Measurements from ENCODE around the gene PNMT.

PNMT gene, protein sequence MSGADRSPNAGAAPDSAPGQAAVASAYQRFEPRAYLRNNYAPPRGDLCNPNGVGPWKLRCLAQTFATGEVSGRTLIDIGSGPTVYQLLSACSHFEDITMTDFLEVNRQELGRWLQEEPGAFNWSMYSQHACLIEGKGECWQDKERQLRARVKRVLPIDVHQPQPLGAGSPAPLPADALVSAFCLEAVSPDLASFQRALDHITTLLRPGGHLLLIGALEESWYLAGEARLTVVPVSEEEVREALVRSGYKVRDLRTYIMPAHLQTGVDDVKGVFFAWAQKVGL

DNA sequence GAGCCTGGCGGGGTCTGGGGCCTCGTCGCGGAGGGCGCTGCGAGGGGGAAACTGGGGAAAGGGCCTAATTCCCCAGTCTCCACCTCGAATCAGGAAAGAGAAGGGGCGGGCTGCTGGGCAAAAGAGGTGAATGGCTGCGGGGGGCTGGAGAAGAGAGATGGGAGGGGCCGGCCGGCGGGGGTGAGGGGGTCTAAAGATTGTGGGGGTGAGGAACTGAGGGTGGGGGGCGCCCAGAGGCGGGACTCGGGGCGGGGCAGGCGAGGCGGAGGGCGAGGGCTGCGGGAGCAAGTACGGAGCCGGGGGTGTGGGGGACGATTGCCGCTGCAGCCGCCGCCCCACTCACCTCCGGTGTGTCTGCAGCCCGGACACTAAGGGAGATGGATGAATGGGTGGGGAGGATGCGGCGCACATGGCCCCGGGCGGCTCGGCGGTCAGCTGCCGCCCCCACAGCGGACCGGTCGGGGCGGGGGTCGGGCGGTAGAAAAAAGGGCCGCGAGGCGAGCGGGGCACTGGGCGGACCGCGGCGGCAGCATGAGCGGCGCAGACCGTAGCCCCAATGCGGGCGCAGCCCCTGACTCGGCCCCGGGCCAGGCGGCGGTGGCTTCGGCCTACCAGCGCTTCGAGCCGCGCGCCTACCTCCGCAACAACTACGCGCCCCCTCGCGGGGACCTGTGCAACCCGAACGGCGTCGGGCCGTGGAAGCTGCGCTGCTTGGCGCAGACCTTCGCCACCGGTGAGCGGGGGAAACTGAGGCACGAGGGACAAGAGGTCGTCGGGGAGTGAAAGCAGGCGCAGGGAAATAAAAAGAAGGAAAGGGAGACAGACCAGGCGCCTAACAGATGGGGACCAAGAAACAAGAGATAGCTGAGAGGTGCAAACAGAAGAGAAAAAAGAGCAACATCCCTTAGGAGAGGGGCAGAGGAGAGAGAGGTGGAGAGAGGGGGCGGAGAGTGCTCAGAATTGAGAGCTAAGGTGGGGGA lies at the start of gene PNMT:
PNMT (plus strand) TSS at position 509 of the 980 bp plus-strand sequence; CDS start at position 532, 23 bp downstream.
- DNase-seq: peak; percentile 66 to 69

DNA sequence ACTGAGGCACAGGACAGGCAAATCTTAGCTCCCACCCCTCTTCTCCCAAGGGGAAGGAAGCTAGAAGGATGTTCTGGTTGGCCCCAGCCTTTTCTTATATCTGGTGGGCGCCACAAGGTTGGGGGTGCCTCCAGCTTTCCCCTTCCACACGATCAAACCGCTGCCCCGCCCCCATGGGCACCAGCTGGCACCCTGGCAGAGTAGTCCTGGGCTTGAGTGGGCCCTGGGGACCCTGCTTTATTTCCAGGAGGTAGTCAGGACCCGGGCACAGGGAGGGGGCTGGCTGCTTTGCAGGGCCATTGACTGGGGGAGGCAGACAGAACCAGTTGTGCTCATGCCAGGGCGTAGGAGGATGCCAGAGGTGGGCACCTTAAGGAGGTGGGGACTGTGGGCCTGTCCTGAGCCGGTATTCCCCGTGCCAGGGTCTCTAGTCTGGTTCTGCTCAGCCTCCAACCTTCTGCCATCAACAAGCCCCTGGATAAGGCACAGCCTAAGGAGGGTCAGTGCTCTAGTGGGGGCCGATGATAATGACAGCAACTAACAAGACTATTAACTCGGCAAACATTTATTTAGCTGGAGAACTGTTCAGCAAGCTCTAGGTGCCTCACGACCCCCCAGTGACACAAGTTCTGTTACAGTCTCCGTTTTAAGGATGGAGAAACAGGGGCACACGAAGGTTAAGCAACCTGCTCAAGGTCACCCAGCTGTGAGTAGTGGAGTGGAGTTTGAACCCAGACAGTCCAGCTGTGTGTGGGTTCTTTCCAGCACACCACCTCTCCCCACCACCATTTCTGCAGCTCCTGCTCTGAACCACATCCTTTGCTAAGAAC lies 49.1 kb upstream of the PNMT start:
- DNase-seq: no peak

DNA sequence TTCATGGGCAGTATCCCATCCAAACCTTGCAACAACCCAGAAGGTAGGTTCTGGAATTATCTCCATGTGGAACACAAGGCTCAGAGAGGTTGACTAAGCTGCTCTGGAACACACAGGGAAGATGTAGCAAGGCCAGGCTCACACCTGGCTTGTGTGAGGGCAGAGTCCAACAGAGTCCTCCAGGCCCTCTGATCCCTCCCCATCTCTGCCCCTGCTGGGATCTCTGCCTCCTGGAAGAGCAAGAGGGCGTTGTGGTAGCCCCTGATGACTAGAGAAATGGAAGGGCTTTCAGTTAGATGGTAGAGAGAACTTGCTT lies 48.5 kb upstream of the PNMT start:
- no peak for DNase-seq

DNA sequence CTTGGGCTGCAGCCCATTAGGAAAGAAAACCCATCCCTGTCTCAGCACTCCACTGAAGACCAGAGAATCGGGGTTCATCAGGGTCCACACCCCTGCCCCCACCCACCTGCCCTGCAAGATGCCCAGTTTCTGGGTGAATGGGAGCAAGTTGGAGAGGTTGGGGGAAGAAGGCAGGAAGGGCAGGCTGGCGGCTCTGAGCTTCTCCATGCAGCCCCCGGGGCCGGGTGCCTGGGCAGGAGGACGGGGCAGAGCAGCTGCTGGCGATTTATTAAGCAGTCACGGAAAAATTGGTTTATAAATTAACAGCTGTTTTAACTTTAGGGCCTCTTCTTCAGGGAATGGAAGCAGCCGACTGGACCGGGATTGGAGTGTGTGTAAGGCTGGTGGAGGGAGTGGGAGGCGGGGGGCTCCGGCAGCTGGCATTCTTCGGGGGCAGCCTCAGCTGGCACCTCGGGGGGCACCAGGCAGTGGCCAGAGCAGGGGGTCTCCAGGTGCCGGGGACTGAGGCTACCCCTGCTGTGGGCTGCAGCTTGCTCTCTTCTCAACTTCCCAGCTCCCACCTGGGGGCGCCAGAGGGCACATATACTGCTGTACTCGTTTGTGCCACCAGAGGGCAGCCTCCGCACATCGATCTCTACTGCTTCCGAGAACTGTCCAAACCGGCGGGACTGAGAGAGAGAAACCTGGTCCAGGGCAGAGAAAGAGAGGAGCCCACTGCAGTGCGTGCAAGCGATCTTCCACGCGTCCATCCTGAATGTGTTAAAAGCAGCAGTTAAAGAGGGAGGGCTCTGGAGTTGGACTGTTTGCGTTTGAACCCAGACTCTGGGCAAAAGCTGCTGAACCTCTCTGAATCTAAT lies 46.5 kb upstream of the PNMT start:
- peak; percentile 84 to 91 for DNase-seq

DNA sequence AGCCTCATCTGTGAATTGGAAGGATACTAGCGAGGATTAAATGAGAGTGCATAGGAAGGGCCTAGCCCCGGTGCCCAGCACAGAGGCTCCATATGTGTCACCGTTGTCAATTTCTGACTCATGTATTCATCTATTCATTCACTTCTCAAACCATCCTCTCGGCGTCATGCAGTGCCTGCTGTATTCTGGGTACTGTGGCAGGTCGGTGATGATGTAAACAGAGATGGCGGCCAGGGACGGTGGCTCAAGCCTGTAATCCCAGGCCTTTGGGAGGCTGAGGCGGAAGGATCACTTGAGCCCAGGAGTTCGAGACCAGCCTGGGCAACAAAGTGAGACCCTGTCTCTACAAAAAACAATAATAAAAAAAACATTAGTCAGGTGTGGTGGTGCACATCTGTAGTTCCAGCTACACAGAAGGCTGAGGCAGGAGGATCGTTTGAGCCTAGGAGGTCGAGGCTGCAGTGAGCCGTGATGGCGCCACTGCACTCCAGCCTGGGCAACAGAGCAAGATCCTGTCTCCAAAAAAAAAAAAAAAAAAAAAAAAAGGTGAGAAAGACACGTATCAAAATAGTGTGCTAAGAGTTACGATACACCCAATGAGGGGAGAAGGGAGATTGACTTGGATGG lies 45.8 kb upstream of the PNMT start:
- DNase-seq: peak; percentile 30 to 40

DNA sequence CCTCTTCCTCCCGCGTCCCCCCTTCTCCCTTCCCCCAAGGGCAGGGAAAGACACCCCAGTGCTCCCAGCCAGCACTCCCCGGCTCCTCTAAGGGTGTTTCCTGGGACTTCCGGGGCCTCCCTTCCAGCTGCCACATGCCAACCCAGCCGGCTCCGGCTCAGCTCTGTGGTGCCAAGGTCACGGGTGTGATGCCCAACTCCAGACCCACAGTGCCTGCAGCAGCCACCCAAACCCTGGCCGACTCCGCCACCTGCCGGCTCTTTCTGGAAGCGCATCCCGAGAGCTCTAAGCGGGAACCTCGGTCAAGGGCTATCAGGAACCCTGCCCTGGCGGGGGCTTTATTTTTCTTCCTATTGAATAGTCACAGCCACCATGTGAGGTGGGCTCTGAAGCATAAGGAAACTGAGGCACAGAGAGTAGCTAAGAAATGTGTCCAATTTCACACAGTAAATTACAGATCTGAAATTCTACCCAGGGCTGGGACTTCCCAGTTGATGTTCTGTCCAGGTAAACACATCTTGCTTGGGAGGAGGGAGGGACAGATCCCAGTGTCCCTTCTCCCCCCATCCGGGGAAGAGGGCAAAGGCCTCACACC lies 44.8 kb upstream of the PNMT start:
- peak; percentile 85 to 89 for DNase-seq

DNA sequence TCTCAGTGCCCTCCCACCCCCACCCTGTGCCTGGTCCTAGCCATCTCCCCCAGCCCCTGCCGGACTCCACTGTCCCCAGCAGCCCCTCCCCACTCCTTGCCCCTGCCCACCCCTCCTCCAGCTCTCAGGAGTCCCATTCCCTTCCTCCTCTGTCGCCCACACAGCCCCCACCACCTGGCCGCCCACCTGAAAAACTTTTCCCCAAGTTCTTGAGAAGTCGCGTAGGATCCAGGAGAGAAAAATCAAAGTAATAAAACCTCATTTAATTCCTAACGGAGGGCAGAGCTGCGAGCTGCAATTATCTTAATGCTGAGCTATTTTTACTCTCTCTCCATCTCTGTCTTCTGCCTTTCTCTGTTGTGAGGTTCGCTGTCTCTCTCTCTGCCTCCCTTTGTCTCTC lies 43.9 kb upstream of the PNMT start:
- DNase-seq: no peak

DNA sequence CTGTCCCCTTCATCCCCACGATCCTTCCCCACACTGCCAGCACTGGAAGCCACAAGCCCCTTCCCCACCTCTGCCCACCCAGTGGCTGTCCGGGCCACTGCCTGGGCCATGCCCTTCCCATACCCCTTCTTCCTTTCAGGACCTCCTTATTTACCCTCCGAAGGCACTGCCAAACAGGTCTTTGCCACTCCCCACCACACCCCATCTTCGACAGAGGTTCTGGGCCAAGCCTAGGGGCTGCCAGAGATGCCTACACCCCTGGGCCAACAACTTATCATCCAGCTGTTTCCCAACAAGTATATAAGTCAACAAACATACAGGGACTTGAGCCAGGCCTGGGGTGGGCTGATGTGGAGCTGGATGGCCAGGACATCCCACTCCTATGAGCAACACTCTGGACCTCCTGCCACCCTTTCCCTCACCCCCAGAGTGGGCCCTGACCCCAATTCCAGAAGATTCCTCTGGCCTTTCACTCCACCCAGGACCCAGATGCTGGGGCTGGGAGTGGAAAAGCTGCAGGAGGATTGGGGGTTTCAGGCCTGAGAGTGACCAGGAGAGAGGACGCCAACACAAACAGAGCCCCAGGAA lies 43.0 kb upstream of the PNMT start:
- DNase-seq: no peak

DNA sequence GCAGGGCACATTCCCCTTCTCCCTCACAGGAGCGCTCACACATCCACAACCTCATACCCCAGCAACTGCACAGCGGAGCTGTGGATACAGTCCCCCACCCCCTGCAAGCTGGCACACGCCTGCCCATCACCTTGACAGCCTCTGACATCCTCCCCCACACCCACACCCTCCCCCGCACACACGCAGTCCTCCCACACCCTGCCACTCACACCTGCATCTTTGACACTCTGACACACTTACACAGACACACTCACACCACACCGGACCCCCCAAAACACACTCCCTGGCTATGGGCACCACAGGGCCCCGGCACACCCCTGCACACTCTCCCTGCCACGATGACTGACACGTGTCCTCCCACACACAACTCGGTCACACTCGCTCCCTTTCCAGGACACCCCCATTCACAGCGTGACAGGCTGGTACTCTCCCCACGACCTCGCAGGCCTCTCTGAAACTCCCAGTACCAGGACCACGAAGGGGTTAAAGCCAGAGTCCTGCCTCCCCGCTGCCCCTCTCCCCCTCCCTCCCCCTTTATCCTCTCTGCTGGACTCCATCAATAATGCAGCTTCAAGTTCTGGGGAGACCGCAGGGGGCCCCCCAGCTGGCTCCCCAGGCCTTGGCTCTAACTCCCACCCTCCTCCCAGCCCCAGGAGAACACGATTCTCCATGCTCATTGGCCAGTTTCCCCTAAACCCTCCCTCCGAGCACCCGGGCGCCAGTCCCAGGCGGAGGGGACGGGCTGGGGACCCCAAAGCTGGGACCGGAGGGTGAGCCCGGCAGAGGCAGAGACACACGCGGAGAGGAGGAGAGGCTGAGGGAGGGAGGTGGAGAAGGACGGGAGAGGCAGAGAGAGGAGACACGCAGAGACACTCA lies 41.8 kb upstream of the PNMT start, which contains the start of gene PPP1R1B:
PPP1R1B (plus strand) TSS at position 782 of the 876 bp plus-strand sequence. CDS start 441 bp downstream, outside the sequence.
- DNase-seq: no peak

DNA sequence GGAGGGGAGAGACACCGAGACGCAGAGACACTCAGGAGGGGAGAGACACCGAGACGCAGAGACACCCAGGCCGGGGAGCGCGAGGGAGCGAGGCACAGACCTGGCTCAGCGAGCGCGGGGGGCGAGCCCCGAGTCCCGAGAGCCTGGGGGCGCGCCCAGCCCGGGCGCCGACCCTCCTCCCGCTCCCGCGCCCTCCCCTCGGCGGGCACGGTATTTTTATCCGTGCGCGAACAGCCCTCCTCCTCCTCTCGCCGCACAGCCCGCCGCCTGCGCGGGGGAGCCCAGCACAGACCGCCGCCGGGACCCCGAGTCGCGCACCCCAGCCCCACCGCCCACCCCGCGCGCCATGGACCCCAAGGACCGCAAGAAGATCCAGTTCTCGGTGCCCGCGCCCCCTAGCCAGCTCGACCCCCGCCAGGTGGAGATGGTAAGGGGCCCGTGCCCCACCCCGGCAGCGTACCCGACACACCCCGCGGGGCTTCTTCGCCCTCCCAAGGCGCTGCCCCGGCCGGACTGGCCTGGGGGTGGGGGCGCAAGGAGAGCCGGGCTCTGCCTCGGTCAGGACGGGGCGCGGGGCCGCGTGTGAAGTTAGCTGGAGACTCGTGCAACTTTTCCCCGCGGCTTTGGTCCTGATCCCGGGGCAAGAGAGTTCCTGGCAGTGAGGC lies 41.1 kb upstream of the PNMT start:
- DNase-seq: no peak

DNA sequence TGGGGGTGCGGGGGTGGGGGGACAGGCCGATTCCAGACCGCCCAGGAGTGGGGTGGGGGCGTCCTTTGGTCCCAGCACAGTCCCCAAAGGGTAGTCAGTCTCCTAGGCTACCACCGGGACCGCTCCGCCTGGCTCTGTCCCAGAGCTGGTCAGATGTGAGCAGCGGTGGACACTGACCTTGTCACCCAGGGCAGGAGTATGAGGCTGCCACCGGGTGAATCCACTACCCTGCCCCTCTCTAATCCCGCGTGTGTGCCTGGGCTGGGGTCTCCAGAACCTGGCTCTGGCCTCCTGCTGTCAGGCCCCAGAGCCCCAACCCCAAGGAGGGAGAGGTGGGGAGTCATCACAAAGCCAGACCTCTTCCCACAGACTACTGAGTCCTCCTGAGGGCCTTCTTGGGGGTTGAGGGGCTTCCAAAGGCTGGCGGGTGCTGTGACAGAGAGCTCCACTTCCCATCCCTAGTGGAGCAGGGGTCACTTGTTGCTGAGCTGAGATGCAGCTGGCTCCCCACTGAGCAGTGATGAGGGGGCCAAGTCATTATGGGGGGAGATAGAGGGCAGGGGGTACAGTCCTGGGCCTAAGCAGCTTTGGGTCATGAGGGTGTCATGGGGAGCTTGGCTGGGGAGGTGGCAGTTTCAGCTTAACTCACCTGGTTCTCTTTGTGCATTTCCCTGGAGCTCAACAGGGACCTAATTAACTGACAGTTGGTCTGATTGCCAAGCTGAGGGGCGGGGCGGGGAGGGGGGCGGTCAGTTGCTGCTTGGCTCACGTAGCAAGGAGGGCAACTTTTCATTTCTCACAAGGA lies 40.3 kb upstream of the PNMT start:
- no peak for DNase-seq

DNA sequence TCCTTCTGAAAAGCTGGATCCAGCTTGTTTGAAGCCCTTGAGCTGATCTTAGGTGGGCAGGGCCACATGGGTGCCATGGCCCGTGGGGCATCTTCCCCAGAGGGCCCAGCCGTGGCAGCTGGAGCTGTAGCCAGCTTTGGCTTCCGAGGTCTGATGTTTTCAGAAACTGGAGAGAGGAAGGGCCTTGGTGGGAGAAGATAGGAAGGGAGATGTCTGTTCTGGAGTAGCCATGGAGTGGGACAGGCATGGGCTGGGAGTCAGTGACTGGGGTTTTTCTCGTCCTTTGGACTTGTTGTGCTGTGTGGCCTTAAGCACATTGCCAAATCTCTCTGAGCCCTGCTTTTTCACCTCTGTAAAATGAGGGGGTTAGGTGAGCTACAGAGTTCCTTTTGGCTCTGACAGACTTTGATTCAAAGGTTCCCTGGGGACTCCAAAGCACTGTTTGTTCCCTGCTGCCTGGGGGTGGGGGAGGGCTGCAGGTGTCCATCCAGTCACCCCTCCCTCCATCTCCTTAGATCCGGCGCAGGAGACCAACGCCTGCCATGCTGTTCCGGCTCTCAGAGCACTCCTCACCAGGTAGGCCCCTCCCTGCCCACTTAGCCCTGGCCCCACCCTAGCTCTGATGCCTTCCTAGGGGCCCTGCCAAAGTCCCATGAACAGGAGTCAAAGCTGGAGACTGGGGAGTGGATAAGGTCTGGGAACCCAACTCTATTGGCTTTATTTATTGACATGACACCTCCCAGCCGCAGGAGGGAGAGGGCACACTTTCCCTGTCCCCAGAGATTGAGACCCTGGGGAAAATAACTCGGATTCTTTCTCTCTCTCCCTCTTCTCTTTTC lies 39.4 kb upstream of the PNMT start:
- no peak for DNase-seq

DNA sequence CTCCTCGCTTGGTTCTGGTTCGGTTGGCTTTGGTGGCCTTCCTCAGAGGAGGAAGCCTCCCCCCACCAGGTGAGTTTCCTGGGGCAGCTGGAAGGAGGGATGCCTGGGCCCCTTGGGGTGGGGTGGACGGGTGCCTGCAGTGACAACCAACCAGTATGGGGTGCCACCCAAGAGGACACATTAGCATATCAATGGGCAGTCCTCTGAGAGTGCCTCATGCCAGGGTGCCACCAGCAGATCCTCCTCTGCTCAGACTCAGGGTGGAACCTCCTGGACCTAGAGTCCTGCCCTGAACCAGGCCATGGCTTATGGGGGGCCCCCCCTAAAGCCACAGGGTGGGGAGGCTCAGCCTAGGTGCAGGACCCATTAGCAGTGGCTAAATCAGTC lies 38.8 kb upstream of the PNMT start:
- no peak for DNase-seq

DNA sequence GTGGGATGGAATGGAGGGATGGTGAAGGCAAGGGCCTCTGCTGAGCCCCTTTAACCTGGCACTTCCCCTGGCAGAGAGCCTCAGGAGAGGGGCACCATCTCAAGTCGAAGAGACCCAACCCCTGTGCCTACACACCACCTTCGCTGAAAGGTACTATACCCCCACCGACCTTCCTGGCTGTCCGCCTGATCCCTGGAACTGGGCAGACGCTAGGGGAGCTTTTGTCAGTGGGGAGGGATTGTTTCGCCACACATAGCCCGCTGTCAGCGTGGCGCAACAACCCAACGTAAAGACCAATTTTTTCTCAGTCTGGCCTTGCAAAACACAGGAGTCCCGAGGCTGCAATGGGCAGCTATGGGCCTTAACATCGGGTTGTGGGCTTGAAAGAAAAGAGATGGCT lies 38.4 kb upstream of the PNMT start:
- no peak for DNase-seq

DNA sequence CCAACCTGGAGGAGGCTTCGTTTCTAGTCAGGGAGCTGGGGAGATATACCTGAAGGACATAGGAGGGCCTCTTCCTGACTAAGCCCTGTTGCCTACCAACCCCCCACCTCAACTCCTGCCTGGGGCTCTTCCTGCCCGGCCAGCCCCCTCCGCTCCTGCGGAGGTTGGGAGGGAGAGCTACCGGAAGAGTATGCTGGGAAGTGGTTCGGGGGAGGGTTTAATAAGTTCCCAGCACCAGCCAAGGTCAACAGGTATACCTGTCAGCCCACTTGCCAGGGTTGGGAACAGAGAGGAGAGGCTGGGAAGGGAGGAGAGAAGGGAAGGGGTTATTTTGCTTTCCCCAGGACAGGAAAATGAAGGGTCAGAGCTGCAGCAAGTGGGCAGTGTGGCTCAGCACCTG lies 36.9 kb upstream of the PNMT start:
- no peak for DNase-seq

DNA sequence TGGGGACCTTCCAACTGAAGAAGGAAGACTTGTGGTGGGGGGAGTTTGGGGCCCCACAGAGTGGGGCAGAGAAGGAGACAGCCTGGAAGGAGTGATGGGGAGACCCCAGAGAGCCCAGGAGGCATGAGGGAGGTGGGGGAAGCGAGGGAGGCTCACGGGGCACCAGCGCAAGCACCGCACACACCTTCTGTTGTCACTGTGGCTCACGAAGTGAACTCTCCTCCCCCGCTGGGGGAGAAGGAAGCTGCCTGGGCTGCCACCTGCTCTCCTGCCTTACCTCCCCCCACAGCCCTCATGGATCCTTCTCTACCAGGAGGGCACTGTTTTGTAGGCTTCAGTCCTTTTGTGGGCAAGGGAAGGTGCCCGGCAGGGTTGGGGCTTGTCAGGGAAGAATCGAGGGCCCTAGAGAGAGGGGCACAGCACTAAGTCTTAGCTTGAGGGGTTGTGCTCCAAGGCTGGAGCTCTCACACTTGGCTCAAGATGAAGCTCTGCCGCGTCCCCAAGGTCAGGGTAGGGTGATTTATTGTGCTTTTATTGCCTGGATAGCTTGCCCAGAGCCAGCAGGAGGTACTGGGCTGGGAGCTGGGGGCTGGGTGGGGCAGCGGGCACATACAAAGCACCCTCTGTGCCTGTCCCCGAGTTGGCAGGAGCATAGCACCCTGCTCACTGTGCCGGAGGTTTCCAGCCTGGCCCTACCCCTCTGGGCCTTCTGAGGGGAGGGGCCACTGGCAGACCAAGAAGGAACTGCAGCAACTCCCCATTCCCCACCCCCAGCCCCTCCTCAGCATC lies 35.9 kb upstream of the PNMT start:
- DNase-seq: no peak
